NCI-H446 (cell line): ENCODE data around the gene FOXRED1.

Source experiments
- DNase-seq, 2 experiments: peaks; one replicate each; lab custom pipeline; 2025; lab: John Stamatoyannopoulos, UW

The FOXRED1 gene

GRCh38 chr11:126311401-126312291 is 42.7 kb downstream of the FOXRED1 start:
- no peak for DNase-seq

DNA sequence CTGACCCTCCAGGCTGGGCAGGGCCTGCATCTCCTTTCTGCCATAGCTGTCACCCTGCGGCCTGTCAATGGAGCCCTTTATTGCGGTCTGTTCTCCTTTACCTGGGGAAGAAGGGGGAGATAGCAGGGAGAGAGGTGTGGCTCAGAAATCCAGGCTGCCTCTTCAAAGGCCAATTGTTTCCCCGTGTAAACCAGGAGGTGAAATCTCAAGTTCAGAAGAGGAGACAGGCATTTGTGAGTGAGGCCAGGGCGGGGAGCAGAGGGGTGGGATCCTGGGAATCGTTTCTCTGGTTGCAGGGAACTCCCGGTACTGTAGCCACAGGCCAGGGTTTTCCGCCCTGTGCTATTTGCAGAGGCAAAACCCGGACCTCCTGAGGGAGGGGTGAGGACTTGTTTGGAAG is 44.0 kb downstream of the FOXRED1 start:
- no peak for DNase-seq

DNA sequence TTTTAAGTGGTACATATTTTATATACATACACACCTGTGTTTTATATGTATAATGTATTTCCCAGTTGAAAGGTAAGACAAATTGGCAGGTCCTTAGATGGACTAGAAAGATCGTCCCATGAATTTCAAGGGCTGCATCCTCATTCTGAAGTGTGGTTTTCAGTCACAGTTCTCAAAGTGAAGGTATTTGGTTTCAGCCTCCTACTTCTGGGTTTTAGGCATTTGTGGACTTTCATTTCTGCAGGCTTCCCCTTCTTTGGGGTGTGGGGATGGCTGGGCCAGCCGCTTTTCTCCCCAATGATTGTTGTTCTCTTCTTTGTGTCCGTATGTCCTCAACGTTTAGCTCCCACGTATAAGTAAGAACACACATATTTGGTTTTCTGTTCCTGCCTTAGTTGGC is 44.9 kb downstream of the FOXRED1 start:
- no peak for DNase-seq

GRCh38 chr11:126317432-126317755 is 48.4 kb downstream of the FOXRED1 start:
- DNase-seq = no peak

GRCh38 chr11:126317756-126318573 is 49.0 kb downstream of the FOXRED1 start:
- DNase-seq = peak; percentile 51 to 54

- peak; percentile 56 to 86 for DNase-seq
Observed at GRCh38 chr11:126318574-126319373, 49.8 kb downstream of the FOXRED1 start.

- DNase-seq = no peak
Observed at GRCh38 chr11:126319374-126319740, 50.4 kb downstream of the FOXRED1 start.

DNA sequence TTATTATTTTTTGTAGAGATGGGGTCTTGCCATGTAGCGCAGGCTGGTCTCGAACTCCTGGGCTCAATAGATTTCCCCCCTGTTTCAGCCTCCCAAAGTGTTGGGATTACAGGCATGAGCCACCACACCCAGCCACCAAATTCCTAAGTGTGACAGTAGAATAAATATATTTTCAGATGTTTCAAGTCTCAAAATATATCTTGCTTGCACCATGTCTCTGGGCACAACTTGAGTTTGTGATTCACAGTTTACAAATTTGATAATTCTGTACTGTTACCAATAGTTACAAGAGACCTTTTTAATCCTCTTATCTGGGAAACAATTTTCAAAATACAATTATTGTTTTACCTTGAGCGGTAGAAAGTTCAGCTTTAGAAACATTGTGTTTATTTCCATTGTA is 54.0 kb downstream of the FOXRED1 start:
- DNase-seq = no peak

DNA sequence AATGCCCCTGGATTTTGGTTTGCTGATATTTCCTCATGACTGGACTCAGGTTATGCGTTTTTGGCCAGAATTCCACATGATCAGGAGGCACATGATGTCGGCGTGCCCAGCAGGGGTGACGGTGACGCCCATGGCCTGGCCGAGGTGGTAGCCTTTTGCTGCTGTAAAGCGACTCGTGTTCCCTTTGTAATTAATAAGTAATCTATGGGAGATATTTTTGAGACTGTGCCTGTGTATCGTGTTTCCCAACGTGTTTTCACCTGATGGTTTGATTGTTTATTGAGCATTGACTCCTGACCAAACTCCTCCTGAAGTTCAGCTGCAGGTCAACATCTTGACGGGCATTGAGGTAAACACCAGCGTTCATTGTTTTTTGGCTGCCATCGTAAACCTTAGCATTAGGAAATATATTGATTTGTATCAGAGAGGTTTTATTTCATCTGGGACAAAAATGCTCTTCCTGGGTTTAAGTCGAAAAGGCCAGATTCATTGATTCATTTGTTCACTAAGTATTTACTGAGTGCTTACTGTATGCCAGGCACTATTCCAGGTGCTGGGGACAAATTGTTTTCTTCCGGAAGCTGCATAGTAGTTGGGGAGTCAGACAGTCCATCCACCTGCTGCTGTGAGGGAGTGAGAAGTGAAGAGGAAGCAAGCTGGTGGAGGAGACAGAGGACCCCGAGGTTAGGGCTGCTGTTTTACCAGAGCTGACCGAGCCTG is 58.5 kb downstream of the FOXRED1 start:
- DNase-seq = no peak
